NCI-H69 (cell line): ENCODE data around the gene CPB2.

ENCODE experiments used
- DNase-seq: peaks from one replicate; lab custom pipeline; 2025; lab: John Stamatoyannopoulos, UW

CPB2 gene

DNA sequence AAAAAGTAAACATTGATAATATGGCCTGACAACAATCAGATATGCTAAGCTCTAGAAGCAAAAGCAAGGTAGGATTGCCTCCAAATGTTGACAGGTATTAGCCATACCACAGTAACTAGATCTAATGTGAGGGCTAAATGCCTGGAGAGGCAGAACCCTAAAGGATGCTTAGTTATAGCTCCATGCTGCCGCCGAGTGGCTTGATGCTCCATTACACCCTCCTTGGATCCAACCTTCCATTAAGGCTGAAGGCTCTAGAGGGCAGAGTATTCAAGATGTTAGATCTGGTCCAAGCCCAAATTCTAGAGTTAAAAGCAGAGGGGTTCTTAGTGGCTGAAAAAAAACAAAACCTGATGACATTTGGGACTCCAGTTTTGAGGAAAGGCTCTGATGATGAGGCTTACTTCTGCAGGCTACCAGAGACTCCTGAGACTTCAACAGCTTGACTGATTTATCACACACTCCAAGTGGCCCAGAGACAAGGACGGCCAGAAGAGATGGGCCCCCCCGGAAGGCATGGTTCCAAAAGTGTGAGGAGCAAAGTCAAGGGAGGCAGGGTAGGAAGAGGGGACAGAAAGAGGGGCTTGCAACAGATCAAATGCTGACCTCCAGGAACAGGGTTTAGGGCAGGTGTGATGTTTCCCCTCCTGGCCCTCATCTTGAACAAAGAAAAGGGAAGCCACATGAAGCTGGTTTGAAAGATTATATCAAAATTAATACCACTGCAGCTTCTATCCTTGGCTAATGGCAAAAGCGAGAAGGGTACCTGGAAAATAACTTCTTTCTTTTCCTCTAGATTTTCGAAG lies 21.9 kb upstream of the CPB2 start:
- DNase-seq = peak; percentile 72

DNA sequence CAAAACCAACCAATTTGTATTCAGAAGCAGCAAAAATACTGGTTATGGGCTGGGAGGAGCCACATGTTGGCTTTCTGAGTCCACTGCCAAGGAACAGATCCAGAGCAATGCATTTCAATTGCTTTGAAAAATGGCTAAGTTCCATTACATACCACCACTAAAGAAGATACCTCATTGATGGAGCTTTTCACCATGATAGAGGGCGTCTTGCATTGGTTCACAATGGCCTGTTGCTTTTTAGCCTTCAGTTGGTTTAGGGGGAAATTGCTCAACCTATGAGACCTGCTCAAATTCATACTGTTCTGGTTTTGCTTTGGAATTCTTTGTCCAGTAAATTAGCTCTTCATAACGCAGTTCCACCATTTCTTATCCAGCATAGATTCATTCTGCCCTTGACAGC lies 21.2 kb upstream of the CPB2 start:
- no peak for DNase-seq

DNA sequence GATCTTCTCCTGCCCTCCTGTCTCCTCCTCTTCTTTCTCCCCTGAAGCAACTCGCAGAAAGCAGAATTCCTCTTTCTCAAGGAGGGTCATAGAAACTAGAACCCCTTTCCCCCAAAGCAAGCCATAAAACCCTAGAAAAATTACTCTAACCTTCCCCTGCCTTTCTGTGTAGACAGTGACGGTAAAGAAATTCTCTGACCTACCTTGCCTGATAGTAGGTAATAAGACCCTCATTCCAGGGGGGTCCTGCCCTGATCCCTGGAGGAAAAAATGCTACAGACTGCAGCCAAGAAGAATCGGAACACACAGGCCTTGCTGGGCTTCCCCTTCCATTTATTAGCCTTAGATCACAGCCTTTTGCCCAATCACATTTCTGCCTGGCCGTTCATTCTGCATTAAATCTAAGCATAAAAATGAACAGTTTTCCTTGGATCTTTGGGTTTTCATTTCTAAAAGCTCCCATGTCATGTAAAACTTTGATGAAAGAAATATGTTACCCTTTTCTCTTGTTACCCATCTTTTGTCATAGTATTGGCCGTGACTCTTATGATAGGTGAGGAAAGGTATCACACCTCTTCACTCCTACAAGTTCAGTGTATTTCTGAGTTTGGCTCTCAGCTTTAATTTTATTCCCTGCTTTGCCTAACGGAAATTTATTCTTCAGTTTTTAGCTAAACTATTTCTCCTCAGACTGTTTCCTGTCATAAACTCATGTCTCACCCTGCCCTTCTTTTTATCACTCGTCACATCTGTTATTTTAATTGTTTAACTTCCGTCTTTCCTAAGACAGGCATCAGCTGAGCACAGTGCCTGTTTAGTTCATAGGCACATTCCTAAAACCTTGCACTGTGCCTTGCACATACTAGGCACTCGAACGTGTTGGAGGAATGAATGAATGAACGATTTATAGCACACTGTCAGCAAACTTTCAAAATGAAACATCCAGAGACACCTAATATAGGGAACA lies 20.4 kb upstream of the CPB2 start:
- no peak for DNase-seq

DNA sequence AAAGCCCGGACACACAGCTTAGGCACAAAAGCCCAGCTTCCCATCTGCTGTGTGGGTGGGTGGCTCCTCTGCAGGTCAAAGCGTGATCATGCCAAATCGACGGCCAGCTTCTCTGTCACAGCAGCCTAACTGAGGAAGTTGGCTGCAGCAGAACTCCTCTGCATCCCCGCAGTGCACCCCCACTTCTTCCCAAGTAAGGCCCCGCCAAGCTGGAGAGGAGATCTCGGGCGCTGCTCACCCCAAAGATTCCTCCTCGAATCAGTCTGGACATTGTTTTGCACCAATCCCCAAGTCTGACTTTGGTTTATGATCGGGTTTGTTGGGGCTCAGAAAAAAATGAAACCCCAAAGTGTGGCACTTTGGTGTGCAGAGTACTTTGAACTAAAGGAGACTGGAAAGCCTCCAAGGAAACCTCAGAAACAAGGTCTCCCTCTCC lies 19.7 kb upstream of the CPB2 start:
- no peak for DNase-seq

DNA sequence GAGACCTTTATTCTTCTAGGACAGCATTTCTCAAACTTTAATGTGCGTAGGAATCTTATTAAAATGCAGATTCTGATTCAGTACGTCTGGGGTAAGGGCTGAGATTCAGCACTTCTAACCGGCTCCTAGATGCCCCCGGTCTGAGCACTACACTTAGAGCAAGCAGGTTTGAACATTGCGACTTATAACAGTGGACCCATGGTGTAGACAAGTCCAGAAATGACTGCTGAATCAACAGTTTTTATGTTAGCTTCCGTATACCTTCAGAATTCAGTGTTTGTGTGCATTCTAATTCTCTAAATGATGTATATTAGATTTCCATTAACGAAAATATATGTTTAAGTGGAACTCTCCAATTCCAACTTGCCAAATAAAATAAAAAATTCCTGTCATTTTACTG lies 17.5 kb upstream of the CPB2 start:
- DNase-seq = no peak

DNA sequence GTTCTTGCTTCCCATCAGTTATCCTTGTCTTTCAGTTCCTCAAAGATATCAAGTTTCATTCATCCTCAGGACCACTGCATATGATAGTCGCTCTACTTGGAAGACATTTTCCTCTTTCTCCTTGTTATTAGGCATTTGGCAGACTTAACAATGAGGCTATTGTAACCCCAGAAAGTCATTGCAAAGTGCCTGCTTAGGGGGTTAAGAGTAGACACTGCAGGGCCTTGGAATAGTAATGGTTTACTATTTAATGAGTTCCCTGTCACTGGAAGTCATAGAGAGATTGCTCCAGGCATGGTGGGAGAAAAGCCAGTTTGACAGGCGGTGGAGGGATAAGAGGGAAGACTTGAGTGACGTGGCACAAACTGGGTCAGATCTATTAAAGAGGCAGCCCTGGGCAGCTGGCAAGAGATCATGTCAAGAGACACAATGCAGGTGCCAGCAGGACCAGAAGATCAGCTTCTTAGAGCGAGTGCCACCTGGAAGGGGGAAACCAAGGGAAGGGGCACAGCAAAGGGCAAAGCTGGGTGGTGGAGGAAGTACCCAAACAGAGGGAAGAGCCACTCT lies 16.8 kb upstream of the CPB2 start:
- DNase-seq = no peak

DNA sequence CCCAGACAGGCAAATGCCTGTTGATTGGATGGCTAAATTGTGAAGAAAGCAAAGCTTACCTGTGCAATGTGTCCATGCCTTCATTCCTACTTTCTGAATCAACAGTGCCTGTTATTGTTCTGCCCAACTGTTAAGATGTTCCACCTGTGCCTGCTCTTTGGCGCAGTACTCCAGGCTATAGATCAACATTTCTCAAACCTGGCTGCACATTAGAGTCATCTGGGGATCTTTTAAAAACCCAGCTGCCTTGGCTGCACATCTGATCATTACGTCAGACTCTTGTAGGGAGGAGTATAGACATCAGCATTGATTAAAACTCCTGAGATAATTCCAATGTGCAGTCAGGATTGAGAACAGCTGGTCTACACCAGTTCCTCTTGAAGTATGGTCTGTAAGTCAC lies 16.2 kb upstream of the CPB2 start:
- no peak for DNase-seq

DNA sequence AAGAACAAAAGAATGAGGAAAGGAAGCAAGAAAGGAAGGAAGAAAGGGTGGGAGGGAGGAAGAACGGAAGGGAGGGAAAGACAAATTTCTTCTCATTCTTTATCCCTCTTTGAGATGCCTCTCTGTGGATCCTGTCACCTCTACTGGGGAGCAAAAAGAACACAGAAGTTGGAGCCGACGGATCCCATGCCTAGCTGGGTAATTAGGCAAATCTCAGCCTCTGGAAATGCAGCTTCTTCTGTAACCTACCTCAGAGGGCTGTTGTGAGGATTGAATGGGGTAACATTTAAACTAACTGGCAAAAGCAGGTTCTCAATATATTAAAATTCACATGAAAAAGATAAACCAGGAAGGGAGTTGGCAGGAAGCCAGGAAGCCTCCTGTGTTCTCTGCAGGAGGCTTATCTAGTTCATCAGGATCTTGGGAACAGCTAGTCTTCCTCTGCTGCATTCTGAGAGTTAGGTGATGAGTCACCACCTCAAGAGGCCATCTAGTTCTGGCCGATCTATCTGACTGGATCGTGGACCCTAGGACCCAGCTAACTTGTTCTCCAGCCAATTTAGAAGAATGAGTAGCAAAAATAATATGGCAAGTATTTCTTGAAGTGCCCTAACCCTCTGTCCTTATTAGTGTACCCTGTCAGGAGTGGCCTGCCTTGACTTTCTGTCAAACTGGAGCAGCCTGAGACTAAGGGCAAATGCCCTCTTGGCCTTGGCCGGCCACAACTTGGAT lies 15.2 kb upstream of the CPB2 start:
- peak; percentile 41 for DNase-seq

DNA sequence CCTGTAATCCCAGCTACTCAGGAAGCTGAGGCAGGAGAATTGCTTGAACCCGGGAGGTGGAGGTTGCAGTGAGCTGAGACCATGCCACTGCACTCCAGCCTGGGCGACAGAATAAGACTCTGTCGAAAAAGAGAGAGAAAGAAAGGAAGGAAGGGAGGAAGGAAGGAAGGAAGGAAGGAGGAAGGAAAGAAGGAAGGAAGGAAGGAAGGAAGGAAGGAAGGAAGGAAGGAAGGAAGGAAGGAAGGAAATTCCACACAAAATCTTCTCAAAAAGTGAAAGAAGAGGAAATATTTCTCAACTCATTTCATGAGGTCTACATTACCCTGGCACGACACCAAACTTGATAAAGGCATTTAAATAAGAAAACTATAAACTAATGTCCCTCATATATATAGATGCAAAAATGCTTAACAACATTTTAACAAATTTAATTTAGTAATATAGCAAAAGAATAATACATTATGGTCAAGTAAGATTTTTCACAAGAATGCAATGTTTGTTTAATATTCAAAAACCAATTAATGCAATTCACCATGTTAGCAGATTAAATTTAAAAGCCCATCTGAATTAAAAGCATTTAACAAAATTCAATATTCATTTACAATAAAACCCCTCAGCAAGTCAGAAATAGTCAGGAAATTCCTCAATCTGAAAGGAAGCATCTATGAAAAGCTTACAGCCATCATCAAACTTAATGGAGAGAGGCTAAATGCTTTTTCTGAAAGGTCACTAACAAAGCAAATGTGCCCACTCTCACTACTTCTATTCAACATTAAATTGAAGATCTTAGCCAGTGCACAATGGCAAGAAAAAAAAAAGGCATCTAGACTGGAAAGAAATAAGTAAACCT lies 12.0 kb upstream of the CPB2 start:
- no peak for DNase-seq

DNA sequence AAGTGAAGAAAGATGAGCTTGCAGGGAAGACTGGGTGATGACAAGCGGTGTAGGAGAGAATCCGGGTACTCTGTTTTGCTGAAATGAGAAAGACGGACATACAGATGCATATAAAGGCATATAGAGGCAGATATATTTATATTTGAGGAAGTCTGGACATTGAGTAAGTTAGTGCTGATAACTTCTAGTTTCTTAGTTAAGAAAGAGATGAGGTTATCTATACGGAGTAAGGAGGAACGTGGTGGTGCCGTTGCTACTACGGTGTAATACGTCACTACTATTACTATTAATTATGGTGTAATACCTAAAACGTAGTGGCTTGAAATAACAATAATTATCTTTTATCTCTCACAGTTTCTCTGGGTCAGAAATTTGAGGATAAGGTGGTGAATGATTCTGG lies 9.8 kb upstream of the CPB2 start:
- DNase-seq = no peak

DNA sequence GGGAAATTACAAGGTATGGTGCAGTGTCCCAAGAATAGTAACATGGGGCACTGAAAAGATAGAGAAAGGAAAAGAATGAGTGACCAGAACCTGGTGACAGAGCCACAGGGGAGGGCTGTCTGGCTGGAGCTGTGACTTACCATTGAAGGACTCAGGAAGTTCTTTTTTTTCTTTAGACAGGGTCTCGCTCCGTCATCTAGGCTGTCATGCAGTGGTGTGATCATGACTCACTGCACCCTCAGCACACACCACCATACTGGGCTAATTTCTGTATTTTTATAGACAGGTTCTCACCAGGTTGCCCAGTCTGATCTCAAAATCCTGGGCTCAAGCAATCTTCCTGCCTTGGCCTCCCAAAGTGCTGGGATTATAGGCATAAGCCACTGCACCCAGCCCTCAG lies 8.8 kb upstream of the CPB2 start:
- no peak for DNase-seq

DNA sequence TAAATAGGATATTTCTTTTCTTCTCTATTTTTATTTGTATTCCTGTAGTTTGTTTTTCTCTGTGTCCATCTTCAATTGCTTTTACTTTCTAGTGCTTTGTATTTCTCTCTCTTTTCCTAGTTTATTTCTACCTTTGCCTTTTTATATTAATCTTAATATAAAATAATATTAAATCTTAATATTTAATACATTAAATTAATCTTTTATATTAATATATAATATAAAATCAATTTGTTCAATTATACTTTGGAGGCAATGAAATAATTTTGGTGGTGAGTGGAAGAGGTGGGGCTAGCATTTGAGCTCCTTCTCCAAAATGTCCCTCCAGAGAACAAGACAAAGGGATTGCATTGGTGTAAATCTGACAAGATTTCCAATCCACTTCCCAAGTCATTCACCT lies 6.3 kb upstream of the CPB2 start:
- no peak for DNase-seq

DNA sequence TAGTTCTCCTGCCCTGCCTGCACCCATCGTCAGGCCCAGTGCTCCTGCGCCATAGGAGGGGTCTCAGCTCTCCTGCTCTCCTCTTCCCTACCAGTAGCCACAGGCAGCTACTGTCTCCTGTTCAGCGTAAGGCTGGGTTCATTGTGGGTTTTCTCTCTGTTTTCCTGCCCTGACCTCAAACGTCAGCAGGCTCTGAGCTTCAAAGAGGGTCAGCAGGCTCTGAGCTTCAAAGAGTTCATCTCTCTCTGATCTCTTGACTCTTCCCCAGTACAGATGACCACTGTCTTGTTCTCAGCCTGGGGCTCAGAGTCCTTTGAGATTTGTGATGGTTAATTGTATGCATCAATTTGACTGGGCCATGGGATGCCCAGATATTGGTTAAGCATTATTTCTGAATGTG lies 4.6 kb upstream of the CPB2 start:
- DNase-seq = no peak

DNA sequence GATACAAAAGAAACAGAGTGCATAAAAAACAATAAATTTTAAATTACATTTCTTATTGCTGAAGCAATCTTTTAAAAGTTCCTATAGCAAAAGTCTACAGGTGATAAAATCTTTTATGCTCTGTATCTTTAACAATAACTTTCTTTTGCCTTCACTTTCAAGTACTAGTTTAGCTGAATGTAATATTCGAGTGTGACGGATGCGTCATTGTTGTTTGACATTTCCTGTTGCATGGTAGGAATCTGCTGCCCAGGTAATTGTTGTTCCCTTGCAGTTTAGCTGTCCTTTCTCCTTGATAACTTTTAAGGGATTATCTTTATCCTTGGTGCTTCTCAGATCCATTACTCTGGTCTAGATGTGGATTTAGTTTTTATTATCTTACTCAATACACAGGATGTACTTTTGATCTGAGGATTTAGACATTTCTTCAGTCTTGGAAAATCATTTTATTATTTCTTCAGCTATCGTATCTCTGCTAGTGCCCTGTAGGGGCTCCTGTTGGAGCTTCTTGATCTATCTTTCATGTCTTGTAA lies 2.1 kb upstream of the CPB2 start:
- DNase-seq = peak; percentile 1

DNA sequence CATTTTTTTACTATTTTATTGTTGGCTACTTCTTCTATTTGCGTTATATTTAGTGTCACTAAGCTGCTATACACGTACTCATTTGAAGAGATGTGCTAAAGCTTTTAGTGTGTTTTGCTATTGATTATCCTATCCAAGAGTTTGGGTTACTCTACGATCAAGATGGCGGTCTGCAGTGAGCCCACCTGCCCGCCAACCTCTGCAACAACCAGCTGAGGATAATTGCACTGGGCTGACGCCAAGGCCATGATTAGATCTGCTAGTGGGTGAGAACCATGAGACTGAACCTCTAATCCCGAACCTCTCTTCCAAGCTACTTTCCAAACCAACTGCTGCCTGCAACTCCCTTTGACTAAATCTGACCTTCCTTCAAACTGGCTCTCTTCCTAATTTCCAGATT lies 1.8 kb downstream of the CPB2 start:
- DNase-seq = no peak

DNA sequence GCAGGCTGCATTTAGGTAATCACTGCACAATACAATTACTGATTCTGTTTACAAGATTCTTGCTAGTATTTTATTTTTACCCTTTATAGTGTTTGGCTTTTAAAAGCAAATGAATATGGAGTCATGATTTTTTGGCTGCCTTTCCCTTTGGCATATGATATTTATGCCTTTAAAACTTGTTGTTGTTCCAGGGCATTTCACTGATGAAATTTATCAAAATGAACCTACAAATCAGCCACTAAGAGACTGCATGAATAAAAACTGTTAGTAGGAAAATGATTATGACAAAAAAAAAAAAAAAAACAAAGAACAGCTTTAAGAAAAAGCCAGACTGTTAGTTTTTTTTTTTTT lies 2.6 kb downstream of the CPB2 start:
- no peak for DNase-seq

DNA sequence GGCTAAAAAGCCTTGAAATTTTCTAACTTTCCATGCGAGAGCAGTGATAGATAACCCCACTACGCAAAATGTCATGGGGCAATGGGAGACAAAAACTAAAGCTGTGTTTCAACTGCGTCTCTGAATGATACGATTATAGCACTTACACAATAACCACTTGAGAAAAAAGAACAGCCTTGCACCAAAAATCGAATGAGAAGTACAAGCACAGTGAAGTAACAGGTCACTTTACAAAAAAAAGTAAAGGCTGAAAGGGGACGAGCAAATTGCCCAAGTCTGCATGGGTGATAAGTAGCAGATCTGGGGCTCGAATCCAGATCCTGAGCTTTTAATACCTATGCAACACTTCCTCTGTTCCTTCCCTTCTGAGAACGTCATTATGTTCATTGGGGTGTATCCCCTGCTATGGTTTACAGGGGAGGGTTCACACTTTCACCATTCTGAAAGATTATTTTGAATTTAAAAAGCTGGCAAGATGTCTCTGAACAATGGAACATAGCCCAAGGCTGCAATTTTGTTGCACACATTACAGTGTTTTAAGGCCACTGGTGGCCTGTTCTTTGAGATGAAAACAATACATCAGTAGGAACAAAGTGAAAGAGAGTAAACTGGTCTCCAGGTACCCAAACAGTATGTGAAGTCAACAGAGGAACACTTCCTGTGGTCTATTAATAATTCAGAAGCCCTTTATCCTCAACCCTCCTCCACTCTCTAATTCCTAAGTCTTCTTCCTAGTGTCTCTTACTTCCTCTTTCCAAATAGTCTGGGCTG lies 3.2 kb downstream of the CPB2 start:
- peak; percentile 63 for DNase-seq

DNA sequence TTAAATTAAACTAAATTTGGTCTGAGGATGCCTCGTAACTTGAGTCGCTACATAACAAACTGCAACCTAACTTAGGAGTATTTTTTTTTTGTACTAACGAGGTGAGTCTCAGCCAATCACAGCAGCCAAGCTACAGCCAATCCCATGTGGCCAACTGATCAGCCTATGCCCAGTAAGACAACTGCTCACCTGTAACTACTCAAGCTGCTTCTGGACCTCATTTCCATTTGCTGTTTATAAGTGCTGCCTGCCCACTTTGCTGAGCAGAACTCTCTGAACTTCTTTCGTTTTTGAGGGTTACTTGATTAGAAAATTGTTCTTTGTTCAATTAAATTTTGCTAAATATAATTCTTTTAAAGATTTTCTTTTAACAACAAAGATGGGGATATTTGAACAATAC lies 3.8 kb downstream of the CPB2 start:
- no peak for DNase-seq

DNA sequence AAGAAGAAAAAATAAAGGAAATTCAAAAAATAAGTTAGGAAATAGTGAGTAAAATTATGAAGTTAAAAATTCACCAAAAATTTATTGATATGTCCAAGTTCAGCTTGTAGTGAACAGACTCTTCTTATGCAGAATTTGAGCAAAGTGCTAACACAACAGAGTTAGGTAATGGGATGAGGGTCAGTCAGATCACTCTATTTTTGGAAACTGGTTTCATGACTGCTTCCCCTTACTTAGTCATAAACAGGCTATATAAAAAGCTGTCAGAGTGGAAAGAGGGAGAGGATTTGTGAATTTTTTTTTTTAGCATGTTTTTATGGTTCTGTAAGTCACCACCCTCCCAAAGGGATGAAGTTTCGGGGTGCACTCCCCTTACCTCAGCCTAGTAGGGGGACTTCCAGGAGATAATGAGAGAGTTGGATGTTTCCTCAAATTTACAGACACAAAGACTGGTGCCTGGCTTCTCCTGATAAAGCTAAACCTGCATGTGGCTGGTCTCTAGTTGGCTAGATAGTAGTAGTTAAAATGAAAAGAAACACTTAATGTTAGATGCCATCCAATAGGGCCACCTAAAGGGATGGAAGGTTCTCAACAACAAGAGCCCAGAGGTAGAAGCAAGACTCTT lies 4.5 kb downstream of the CPB2 start:
- DNase-seq = no peak

DNA sequence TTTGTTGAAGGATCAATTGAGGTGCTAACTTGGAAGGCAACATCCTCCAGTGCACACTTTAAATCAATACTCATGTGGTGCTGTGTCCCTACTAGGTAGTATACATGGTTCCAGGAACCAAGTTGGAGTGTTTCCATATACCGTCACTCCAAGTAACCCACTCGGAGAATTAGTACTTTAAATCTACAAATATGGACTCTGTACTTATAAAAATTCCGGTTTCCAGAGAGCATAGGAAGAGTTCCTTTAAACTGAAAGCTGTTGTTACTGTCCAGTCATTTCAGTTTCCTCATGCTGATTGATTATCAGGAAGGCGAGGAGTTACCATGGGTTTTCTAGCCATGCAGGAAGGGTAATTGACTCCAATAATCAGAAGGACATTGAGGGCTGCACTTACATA lies 7.2 kb downstream of the CPB2 start:
- DNase-seq = no peak
